ENCODE results near the gene HADHA.
"Not testable (repeated sequence)": the region's sequence is repeated elsewhere in the genome, so short reads cannot be mapped to it uniquely, and the experiment has no call there.

The HADHA gene

GRCh38 chr2:26244309-26245230, at the start of gene HADHA, which contains the start of gene HADHB:
Gene HADHA, minus strand, starts transcription at chr2:26244632. Its CDS starts 36 bp downstream, at chr2:26244596.
Gene HADHB, plus strand, starts transcription at chr2:26244939. Its CDS starts 9,316 bp downstream, at chr2:26254255.
- DNase-seq (ENCODE audit: low spot score) (peak; percentile 86), FAIRE-seq (peak; percentile 35)

- no peak for FAIRE-seq
- no peak for DNase-seq (ENCODE audit: low spot score)
Measured at GRCh38 chr2:26292646-26293045, 48.2 kb upstream of the HADHA start.

GRCh38 chr2:26290001-26290400, 45.6 kb upstream of the HADHA start:
- no peak for DNase-seq (ENCODE audit: low spot score)
- FAIRE-seq: no peak

- DNase-seq (ENCODE audit: low spot score) (no peak), FAIRE-seq (no peak)
Measured at GRCh38 chr2:26285931-26286330, 41.5 kb upstream of the HADHA start.

- no peak for DNase-seq (ENCODE audit: low spot score)
- no peak for FAIRE-seq
Measured at GRCh38 chr2:26284132-26284531, 39.7 kb upstream of the HADHA start.

GRCh38 chr2:26283606-26284005, 39.2 kb upstream of the HADHA start:
- FAIRE-seq: no peak
- DNase-seq (ENCODE audit: low spot score): no peak

- DNase-seq (ENCODE audit: low spot score) (no peak), FAIRE-seq (no peak)
Measured at GRCh38 chr2:26281226-26281625, 36.8 kb upstream of the HADHA start.

GRCh38 chr2:26279886-26280285, 35.5 kb upstream of the HADHA start:
- FAIRE-seq (no peak), DNase-seq (ENCODE audit: low spot score) (no peak)

- no peak for DNase-seq (ENCODE audit: low spot score)
- no peak for FAIRE-seq
Measured at GRCh38 chr2:26276484-26277227, 32.2 kb upstream of the HADHA start.

- peak; percentile 30 for DNase-seq (ENCODE audit: low spot score)
- no peak for FAIRE-seq
Measured at GRCh38 chr2:26274058-26274613, 29.7 kb upstream of the HADHA start.

GRCh38 chr2:26273501-26273900, 29.1 kb upstream of the HADHA start:
- no peak for DNase-seq (ENCODE audit: low spot score)
- no peak for FAIRE-seq

- DNase-seq (ENCODE audit: low spot score): no peak
- FAIRE-seq: no peak
Measured at GRCh38 chr2:26270373-26270772, 25.9 kb upstream of the HADHA start.

GRCh38 chr2:26269571-26270158, 25.2 kb upstream of the HADHA start:
- DNase-seq (ENCODE audit: low spot score) (no peak), FAIRE-seq (no peak)

- FAIRE-seq: not testable (repeated sequence)
Measured at GRCh38 chr2:26268670-26269385, 24.4 kb upstream of the HADHA start.

GRCh38 chr2:26268213-26268612, 23.8 kb upstream of the HADHA start:
- FAIRE-seq (no peak), DNase-seq (ENCODE audit: low spot score) (no peak)

More at GRCh38 chr2:26268670-26269385, 24.4 kb upstream of the HADHA start:
- DNase-seq (ENCODE audit: low spot score): not testable (repeated sequence)

GRCh38 chr2:26258836-26259235, 14.4 kb upstream of the HADHA start:
- not testable (repeated sequence) for DNase-seq (ENCODE audit: low spot score); FAIRE-seq

- FAIRE-seq (no peak), DNase-seq (ENCODE audit: low spot score) (no peak)
Measured at GRCh38 chr2:26255759-26256384, 11.4 kb upstream of the HADHA start.

GRCh38 chr2:26251893-26252292, 7.5 kb upstream of the HADHA start:
- FAIRE-seq: no peak
- no peak for DNase-seq (ENCODE audit: low spot score)

GRCh38 chr2:26249625-26250024, 5.2 kb upstream of the HADHA start:
- no peak for DNase-seq (ENCODE audit: low spot score)
- FAIRE-seq: no peak

GRCh38 chr2:26246818-26247217, 2.4 kb upstream of the HADHA start:
- FAIRE-seq: peak; percentile 67
- peak; percentile 73 for DNase-seq (ENCODE audit: low spot score)

Measured in RCC 7860 (cell line).